H9 (cell line): ENCODE measurements around the gene ZNRF2. TPM values are rescaled to one million over a fixed set of nuclear protein-coding genes. Genes with fewer than 3 reads are reported as not detected.

Experiments
- DNase-seq: peaks from one replicate; pipeline ENCODE4 v3.0.0-alpha.2; 2017
- H2AFZ ChIP-seq: one replicate; pipeline ENCODE4 v1.6.1; 2013; ENCODE audit warnings: mild to moderate bottlenecking, low read length, control low read depth, moderate library complexity
- H2AK5ac ChIP-seq: 2 replicates; pipeline ENCODE4 v1.6.1; 2013; ENCODE audit warnings: low read length, control low read depth, mixed read lengths; ENCODE audit not compliant: insufficient read length
- H2BK120ac ChIP-seq: one replicate; pipeline ENCODE4 v1.6.1; 2013; ENCODE audit warnings: low read depth, mild to moderate bottlenecking, low read length, control low read depth, inconsistent platforms; ENCODE audit not compliant: poor library complexity, severe bottlenecking
- H2BK12ac ChIP-seq: 2 replicates; pipeline ENCODE4 v1.6.1; 2013; ENCODE audit warnings: low read length, control low read depth, mixed read lengths, low read depth; ENCODE audit not compliant: insufficient read length
- H2BK15ac ChIP-seq: 2 replicates; pipeline ENCODE4 v1.6.1; 2013; ENCODE audit warnings: low read depth, low read length, control low read depth
- H2BK20ac ChIP-seq: one replicate; pipeline ENCODE4 v1.6.1; 2013; ENCODE audit warnings: low read depth, mild to moderate bottlenecking, low read length, control low read depth, inconsistent platforms; ENCODE audit not compliant: poor library complexity, severe bottlenecking
- H2BK5ac ChIP-seq: 2 replicates; pipeline ENCODE4 v1.6.1; 2013; ENCODE audit warnings: low read length, control low read depth, mixed read lengths; ENCODE audit not compliant: insufficient read length
- H3K14ac ChIP-seq: 2 replicates; pipeline ENCODE4 v1.6.1; 2013; ENCODE audit warnings: low read length, control low read depth; ENCODE audit not compliant: insufficient read depth
- H3K18ac ChIP-seq: 2 replicates; pipeline ENCODE4 v1.6.1; 2013; ENCODE audit warnings: low read depth, mild to moderate bottlenecking, mixed read lengths, low read length, control low read depth; ENCODE audit not compliant: insufficient read length
- H3K23ac ChIP-seq: 2 replicates; pipeline ENCODE4 v1.6.1; 2013; ENCODE audit warnings: low read length, control low read depth, mixed read lengths, low read depth; ENCODE audit not compliant: insufficient read length
- H3K23me2 ChIP-seq: 2 replicates; pipeline ENCODE4 v1.6.1; 2013; ENCODE audit warnings: low read depth, mild to moderate bottlenecking, mixed read lengths, low read length, control low read depth; ENCODE audit not compliant: insufficient read length, poor library complexity, severe bottlenecking
- H3K27ac ChIP-seq: 2 replicates; pipeline ENCODE4 v1.5.1; 2013; ENCODE audit warnings: low read length, control low read depth, mixed read lengths, low read depth; ENCODE audit not compliant: insufficient read length
- H3K27me3 ChIP-seq: 2 replicates; pipeline ENCODE4 v1.6.1; 2013; ENCODE audit warnings: low read length, control low read depth, inconsistent platforms; ENCODE audit not compliant: insufficient read depth
- H3K4ac ChIP-seq: 2 replicates; pipeline ENCODE4 v1.6.1; 2013; ENCODE audit warnings: low read depth, mild to moderate bottlenecking, control low read depth, inconsistent platforms, low read length, moderate library complexity
- H3K4me1 ChIP-seq: 2 replicates; pipeline ENCODE4 v1.6.1; 2013; ENCODE audit warnings: low read length, control low read depth, inconsistent platforms; ENCODE audit not compliant: insufficient read depth
- H3K4me2 ChIP-seq: 2 replicates; pipeline ENCODE4 v1.6.1; 2013; ENCODE audit warnings: low read length, control low read depth, mixed read lengths; ENCODE audit not compliant: insufficient read length, insufficient read depth
- H3K56ac ChIP-seq: 2 replicates; pipeline ENCODE4 v1.6.1; 2013; ENCODE audit warnings: low read depth, mild to moderate bottlenecking, mixed read lengths, low read length, control low read depth; ENCODE audit not compliant: insufficient read length
- H3K79me1 ChIP-seq: 2 replicates; pipeline ENCODE4 v1.6.1; 2013; ENCODE audit warnings: low read depth, mild to moderate bottlenecking, moderate library complexity, low read length, control low read depth, inconsistent platforms; ENCODE audit not compliant: insufficient read depth, poor library complexity, severe bottlenecking
- H3K79me2 ChIP-seq: 2 replicates; pipeline ENCODE4 v1.6.1; 2013; ENCODE audit warnings: low read length, control low read depth, inconsistent platforms; ENCODE audit not compliant: insufficient read depth
- H3K9ac ChIP-seq: 2 replicates; pipeline ENCODE4 v1.6.1; 2013; ENCODE audit warnings: low read length, control low read depth, mixed read lengths; ENCODE audit not compliant: insufficient read length; ENCODE audit errors: extremely low read depth
- H3K9me3 ChIP-seq: one replicate; pipeline ENCODE4 v1.6.1; 2013; ENCODE audit warnings: low read depth, low read length, inconsistent platforms; ENCODE audit not compliant: control insufficient read depth
- H3T11ph ChIP-seq: one replicate; pipeline ENCODE4 v1.6.1; 2013; ENCODE audit warnings: mild to moderate bottlenecking, low read length, control low read depth, inconsistent platforms
- H4K20me1 ChIP-seq: one replicate; pipeline ENCODE4 v1.6.1; 2013; ENCODE audit not compliant: control insufficient read depth, insufficient read length, insufficient read depth
- H4K5ac ChIP-seq: 2 replicates; pipeline ENCODE4 v1.6.1; 2013; ENCODE audit warnings: low read depth, mild to moderate bottlenecking, mixed read lengths, low read length, control low read depth; ENCODE audit not compliant: insufficient read length
- H4K8ac ChIP-seq: replicated peaks from 2 replicates; pipeline ENCODE4 v1.6.1; 2013; ENCODE audit warnings: low read length, control low read depth, mixed read lengths, low read depth; ENCODE audit not compliant: insufficient read length
- H4K91ac ChIP-seq: 2 replicates; pipeline ENCODE4 v1.6.1; 2013; ENCODE audit warnings: low read depth, mild to moderate bottlenecking, moderate library complexity, mixed read lengths, low read length, control low read depth; ENCODE audit not compliant: insufficient read length
- H3K27ac Mint-ChIP-seq, 3 experiments: 2 replicates in 2 of 3; 3 replicates in 1 of 3; pipeline ENCODE4 v1.8.0; 2020 to 2021; ENCODE audit warnings: mixed read lengths in 3 of 3, mild to moderate bottlenecking in 1 of 3, moderate library complexity in 1 of 3
- H3K27me3 Mint-ChIP-seq: 2 replicates; pipeline ENCODE4 v1.8.0; 2021; ENCODE audit warnings: low read depth, mild to moderate bottlenecking, moderate library complexity, mixed read lengths
- H3K36me3 Mint-ChIP-seq, 3 experiments: 2 replicates in 2 of 3; 3 replicates in 1 of 3; pipeline ENCODE4 v1.8.0; 2020 to 2021; ENCODE audit warnings: low read depth in 3 of 3, mixed read lengths in 3 of 3; ENCODE audit not compliant: insufficient read depth in 1 of 3
- H3K4me1 Mint-ChIP-seq, 2 experiments: 2 replicates each; pipeline ENCODE4 v1.8.0; 2020; ENCODE audit warnings: mixed read lengths in 2 of 2
- H3K4me3 Mint-ChIP-seq, 2 experiments: 2 replicates in 1 of 2; 3 replicates in 1 of 2; pipeline ENCODE4 v1.8.0; 2020 to 2021; ENCODE audit warnings: mild to moderate bottlenecking in 2 of 2, mixed read lengths in 2 of 2, moderate library complexity in 1 of 2
- H3K9me3 Mint-ChIP-seq, 2 experiments: 2 replicates in 1 of 2; 3 replicates in 1 of 2; pipeline ENCODE4 v1.8.0; 2020; ENCODE audit warnings: mild to moderate bottlenecking in 2 of 2, mixed read lengths in 2 of 2, moderate library complexity in 1 of 2
- WGBS: extraction: QIAGEN DNeasy Blood & Tissue Kit; methylation state at CpG from one replicate; pipeline ENCODE4 v1.1.7; 2013; ENCODE audit warnings: missing lambda C conversion rate, low lambda C conversion rate, mixed read lengths; ENCODE audit not compliant: insufficient read length; ENCODE audit errors: extremely low coverage; 5-methylcytosine and 5-hydroxymethylcytosine counted together
- total RNA-seq: library from RNA; stranded (reverse); gene quantifications from 2 replicates; pipeline ENCODE4 v1.2.1, GENCODE V29; 2021
- TF ChIP-seq, protein P1 (sequence below): fragments of 200-600 bp; sonication (generic); conservative IDR thresholded peaks from 3 replicates; pipeline ENCODE4 v1.8.0; 2021; ENCODE audit warnings: antibody characterized with exemption, mild to moderate bottlenecking

Gene ZNRF2
- total RNA-seq, 1 experiment from 2014 or later, result 16.5 TPM

DNA sequence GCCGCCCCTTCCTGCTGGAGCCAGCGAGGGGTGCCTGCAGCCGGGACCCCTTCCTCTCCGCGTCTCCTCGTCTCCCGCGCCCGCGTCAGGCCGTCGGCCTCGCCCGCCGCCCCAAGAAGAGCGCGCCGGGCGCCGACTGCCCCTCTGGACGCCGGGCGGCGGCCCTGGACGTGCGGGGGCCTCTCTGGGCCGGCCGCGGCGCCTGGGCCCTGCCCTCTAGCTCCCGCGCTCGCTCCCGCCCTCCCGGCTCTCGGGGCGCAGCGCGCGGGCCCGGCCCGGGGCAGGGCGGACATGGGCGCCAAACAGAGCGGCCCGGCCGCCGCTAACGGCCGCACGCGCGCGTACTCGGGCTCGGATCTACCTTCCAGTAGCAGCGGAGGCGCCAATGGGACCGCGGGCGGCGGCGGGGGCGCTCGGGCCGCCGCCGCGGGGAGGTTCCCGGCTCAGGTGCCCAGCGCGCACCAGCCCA is 704 bp downstream of the ZNRF2 start:
- no peak overlapping the region for H3K4me2 ChIP-seq
- H3K79me1 ChIP-seq, result no peaks in the 10 kb centered on the region
- H2BK20ac ChIP-seq, result no peak overlapping the region
- no peak overlapping the region for H2AK5ac ChIP-seq
- no peak overlapping the region for H2BK5ac ChIP-seq
- no peak overlapping the region for H2BK12ac ChIP-seq
- peaks cover 3% of the 10 kb centered on the region for H3K23me2 ChIP-seq
- no peaks in the 10 kb centered on the region; the same call in 1 of the 2 replicates for H3K4me1 ChIP-seq
- Mint-ChIP-seq H3K27ac (no peak overlapping the region), H3K27me3 (peaks cover 2% of the 10 kb centered on the region), H3K36me3 (no peaks in the 10 kb centered on the region), H3K4me1 (peaks cover 49 to 55% of the 10 kb centered on the region in 2 experiments), H3K9me3 (no peaks in the 10 kb centered on the region; a peak in 1 of 5 replicates), H3K4me3 (peak overlapping the region; percentile 73 to 76)
- no peak overlapping the region for H3T11ph ChIP-seq
- H4K8ac ChIP-seq, result no peak overlapping the region
- H2BK15ac ChIP-seq, result no peak overlapping the region
- peaks cover 2% of the 10 kb centered on the region; the same call in 1 of the 2 replicates for H3K79me2 ChIP-seq
- WGBS, result no CpG with 5 or more reads among the region's 72 CpGs
- no peak overlapping the region for H4K5ac ChIP-seq
- TF ChIP-seq, protein P1, sequence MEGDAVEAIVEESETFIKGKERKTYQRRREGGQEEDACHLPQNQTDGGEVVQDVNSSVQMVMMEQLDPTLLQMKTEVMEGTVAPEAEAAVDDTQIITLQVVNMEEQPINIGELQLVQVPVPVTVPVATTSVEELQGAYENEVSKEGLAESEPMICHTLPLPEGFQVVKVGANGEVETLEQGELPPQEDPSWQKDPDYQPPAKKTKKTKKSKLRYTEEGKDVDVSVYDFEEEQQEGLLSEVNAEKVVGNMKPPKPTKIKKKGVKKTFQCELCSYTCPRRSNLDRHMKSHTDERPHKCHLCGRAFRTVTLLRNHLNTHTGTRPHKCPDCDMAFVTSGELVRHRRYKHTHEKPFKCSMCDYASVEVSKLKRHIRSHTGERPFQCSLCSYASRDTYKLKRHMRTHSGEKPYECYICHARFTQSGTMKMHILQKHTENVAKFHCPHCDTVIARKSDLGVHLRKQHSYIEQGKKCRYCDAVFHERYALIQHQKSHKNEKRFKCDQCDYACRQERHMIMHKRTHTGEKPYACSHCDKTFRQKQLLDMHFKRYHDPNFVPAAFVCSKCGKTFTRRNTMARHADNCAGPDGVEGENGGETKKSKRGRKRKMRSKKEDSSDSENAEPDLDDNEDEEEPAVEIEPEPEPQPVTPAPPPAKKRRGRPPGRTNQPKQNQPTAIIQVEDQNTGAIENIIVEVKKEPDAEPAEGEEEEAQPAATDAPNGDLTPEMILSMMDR, result no peak
- H2AFZ ChIP-seq, result no peak overlapping the region
- no peak overlapping the region for H3K23ac ChIP-seq
- no peak overlapping the region for H4K91ac ChIP-seq
- no peak overlapping the region for H2BK120ac ChIP-seq
- H3K56ac ChIP-seq, result no peak overlapping the region
- peak overlapping the region; percentile 15 for H3K9ac ChIP-seq
- H3K14ac ChIP-seq, result peak overlapping the region; percentile 86
- no peak overlapping the region for H3K4ac ChIP-seq
- H3K18ac ChIP-seq, result peak overlapping the region; percentile 84
- H3K9me3 ChIP-seq, result no peaks in the 10 kb centered on the region
- no peak overlapping the region for H3K27ac ChIP-seq
- no peak for DNase-seq
- H4K20me1 ChIP-seq, result no peaks in the 10 kb centered on the region
- no peaks in the 10 kb centered on the region for H3K27me3 ChIP-seq
